ENCODE data around the gene POP4.

- TF ChIP-seq POLR2A (IDR thresholded peaks at IDR 0.05) (no peak), CTCF (IDR thresholded peaks at IDR 0.05) (no peak)
These were observed 23.9 kb downstream of the POP4 start for GRCh38 chr19:29629836-29630534.
